SK-N-MC (cell line): Measurements from ENCODE around the gene STX16.
"Not testable (repeated sequence)": the region's sequence is repeated elsewhere in the genome, so short reads cannot be mapped to it uniquely, and the experiment has no call there.

ENCODE experiments used
- DNase-seq: peaks from one replicate; pipeline ENCODE4 v3.0.0-alpha.2; 2011; ENCODE audit warnings: low read depth, low spot score
- H3K27ac ChIP-seq: fragments of 200-600 bp; sonication (generic); 2 replicates; pipeline ENCODE4 v1.5.1; 2016; ENCODE audit warnings: mixed run types
- H3K36me3 ChIP-seq: fragments of 200-600 bp; sonication (generic); 2 replicates; pipeline ENCODE4 v1.6.1; 2017; ENCODE audit warnings: antibody characterized with exemption, low read length, mixed read lengths; ENCODE audit not compliant: insufficient read depth
- H3K4me3 ChIP-seq: fragments of 200-600 bp; sonication (generic); 2 replicates; pipeline ENCODE4 v1.5.1; 2016
- H3K9ac ChIP-seq: fragments of 200-600 bp; sonication (generic); 2 replicates; pipeline ENCODE4 v1.8.0; 2017; ENCODE audit warnings: mixed run types, mixed read lengths; ENCODE audit not compliant: insufficient read length
- H3K9me3 ChIP-seq: fragments of 200-600 bp; sonication (generic); 2 replicates; pipeline ENCODE4 v1.6.1; 2017; ENCODE audit warnings: low read depth, mild to moderate bottlenecking, antibody characterized with exemption, low read length, moderate library complexity, mixed read lengths
- EZH2 ChIP-seq: fragments of 200-600 bp; sonication (generic); IDR thresholded peaks from one replicate; pipeline ENCODE4 v1.6.1; 2017; ENCODE audit warnings: antibody characterized with exemption
- FOXP2 ChIP-seq: optimal IDR thresholded peaks from 2 replicates; pipeline ENCODE3; 2011; ENCODE audit warnings: mild to moderate bottlenecking, moderate library complexity; ENCODE audit not compliant: insufficient read depth; ENCODE audit errors: extremely low read length, control extremely low read depth
- POLR2AphosphoS5 ChIP-seq: IDR thresholded peaks from 2 replicates; pipeline ENCODE4 v1.6.1; 2012; ENCODE audit warnings: mild to moderate bottlenecking, low read depth, low read length, borderline replicate concordance

Gene STX16

DNA sequence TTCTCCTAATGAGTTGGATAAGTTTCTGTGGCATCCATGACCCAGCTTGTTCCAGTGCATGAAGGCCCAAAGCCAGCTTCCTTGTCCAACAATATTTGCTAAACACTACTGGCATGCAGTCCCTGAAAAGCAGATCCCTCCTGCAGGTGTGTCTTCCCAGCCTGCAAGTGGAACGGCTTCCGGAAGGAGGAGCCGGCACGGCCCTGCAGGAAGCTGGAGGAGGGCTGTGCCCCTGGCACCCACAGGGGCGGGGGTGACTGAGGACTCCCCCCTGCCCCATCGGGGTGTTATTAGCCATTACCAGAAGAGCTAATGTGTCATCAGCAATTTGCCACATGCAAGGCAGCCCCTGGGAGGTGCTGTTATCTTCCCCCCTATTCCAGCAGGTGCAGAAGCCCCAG, 68.9 kb downstream of the STX16 start:
- H3K9me3 ChIP-seq, result no peaks in the 10 kb centered on the region
- H3K27ac ChIP-seq, result no peak overlapping the region
- no peak overlapping the region for H3K4me3 ChIP-seq
- no peak for DNase-seq
- H3K9ac ChIP-seq, result no peak overlapping the region
- H3K36me3 ChIP-seq, result no peaks in the 10 kb centered on the region
- TF ChIP-seq EZH2 (no peak), FOXP2 (no peak), POLR2AphosphoS5 (no peak)

DNA sequence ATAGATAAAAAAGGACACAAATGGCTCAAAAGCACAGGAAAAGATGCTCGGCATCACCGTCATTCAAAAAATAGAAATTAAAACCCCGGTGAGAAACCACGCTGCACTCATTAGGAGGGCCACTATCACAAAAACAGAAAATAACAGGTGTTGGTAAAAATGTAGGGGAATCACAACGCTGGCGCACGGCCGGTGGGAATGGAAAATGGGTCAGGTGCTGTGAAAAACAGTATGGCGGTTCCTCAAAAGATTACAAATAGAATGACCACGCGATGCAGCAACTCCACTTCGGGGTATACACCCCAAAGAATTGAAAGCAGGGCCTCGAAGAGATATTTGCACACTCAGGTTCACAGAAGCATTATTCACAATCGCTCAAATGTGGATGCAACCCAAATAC, 69.8 kb downstream of the STX16 start:
- DNase-seq, result no peak
- no peak for TF ChIP-seq POLR2AphosphoS5
- no peak for TF ChIP-seq EZH2
- no peak for TF ChIP-seq FOXP2
- Histone ChIP-seq H3K4me3 (no peak overlapping the region), H3K36me3 (no peaks in the 10 kb centered on the region), H3K27ac (no peak overlapping the region), H3K9me3 (no peaks in the 10 kb centered on the region), H3K9ac (no peak overlapping the region)

DNA sequence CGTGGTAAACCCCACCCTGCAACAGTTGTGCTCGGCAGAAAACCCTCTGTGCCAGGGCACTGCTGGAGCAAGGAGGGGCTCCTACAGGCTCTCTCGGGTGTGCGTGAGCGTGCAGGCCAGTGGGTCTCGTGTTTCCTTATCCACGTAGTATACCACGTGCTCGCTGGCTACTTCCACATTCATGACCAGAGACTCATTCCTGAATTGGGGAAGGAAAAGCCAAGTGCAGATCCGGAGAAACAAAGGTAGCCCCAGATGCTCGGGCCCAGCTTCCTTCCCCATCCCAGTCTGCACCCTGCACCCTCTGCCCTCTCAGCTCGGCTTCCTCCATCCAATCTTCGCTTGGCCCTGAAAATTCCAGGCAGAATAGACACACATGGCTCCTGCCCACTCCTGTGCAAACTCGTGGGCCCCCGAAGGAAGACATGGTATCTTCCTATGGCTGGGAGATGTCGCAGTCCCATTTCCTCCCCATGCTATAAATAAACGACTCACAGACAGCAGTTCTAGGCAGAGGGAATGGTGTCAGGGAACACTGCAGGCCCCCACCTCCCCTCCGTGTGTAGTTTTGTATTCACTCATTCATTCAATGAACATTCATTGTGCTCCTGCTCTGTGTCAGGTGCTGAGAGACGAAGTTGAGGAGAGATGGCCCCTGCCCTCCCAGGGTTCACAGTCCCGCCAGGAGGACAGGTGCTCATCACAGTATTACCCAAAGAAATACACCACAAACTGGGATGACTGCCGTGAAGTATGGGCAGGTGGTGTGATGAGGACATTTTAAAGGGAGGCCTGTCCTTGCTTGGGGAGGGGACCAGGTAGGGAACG, 71.1 kb downstream of the STX16 start:
- H3K4me3 ChIP-seq, result no peak overlapping the region
- H3K27ac ChIP-seq, result no peak overlapping the region
- TF ChIP-seq EZH2, result no peak
- no peak for TF ChIP-seq FOXP2
- TF ChIP-seq POLR2AphosphoS5, result no peak
- no peak overlapping the region for H3K9ac ChIP-seq
- H3K9me3 ChIP-seq, result no peaks in the 10 kb centered on the region
- no peaks in the 10 kb centered on the region for H3K36me3 ChIP-seq
- no peak for DNase-seq

DNA sequence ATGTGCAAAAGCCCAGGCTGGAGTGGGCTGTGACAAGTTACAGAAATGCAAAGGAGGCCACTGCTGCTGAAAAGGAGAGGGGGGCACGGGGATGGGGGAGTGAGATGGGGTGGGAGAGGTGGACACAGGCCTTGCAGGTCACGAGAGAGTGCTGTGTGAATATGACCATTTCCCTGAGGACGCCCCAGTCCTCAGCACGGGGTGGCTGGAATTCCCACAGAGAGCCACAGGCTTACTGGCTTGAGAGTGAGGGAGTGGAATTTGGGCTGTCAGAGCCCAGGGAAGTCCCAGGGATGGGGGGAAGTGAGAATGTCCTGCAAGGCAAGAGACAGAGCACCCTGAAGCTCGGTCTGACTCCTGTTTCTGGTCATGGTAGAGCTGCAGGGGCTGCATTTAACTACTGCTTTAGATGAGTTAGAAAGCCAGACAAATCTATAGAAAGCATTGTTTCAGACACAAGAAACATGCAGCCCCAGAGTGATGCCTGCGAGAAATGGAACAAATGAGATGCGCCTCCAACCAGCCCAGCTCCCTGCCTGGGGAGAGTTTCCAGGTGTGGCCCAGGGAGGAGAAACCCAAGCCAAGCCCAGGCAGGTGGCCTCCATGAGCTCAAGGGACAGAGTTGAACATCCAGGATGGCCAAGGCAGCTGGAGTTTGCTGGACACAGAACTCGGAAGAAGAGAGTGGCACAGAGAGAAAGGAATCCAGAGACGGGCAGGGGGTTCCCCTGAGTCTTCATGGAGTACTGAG, 72.0 kb downstream of the STX16 start:
- DNase-seq, result no peak
- Histone ChIP-seq H3K4me3 (no peak overlapping the region), H3K9ac (no peak overlapping the region), H3K27ac (no peak overlapping the region), H3K36me3 (no peaks in the 10 kb centered on the region), H3K9me3 (no peaks in the 10 kb centered on the region)
- TF ChIP-seq POLR2AphosphoS5, result no peak

GRCh38 chr20:58723628-58723984, 72.5 kb downstream of the STX16 start:
- no peak for DNase-seq
- H3K27ac ChIP-seq, result no peak overlapping the region
- no peaks in the 10 kb centered on the region for H3K36me3 ChIP-seq
- H3K4me3 ChIP-seq, result no peak overlapping the region
- TF ChIP-seq FOXP2 (no peak), POLR2AphosphoS5 (no peak), EZH2 (no peak)
- no peak overlapping the region for H3K9ac ChIP-seq
- H3K9me3 ChIP-seq, result no peaks in the 10 kb centered on the region

- DNase-seq, H3K9me3 ChIP-seq, H3K9ac ChIP-seq, H3K4me3 ChIP-seq, H3K27ac ChIP-seq, H3K36me3 ChIP-seq: not testable (repeated sequence)
Measured at GRCh38 chr20:58726156-58726555, 75.1 kb downstream of the STX16 start.
